GM12872 (cell line): ENCODE results near the gene TANC1.

Experiments
- TF ChIP-seq, protein P1 (sequence below): IDR thresholded peaks from 3 replicates; pipeline ENCODE4 v1.5.1; 2011; ENCODE audit warnings: low read depth, mild to moderate bottlenecking, low read length, moderate library complexity; ENCODE audit not compliant: insufficient read depth

TANC1 gene

GRCh38 chr2:158969162-158969714 lies 798 bp downstream of the TANC1 start:
- TF ChIP-seq, protein P1, sequence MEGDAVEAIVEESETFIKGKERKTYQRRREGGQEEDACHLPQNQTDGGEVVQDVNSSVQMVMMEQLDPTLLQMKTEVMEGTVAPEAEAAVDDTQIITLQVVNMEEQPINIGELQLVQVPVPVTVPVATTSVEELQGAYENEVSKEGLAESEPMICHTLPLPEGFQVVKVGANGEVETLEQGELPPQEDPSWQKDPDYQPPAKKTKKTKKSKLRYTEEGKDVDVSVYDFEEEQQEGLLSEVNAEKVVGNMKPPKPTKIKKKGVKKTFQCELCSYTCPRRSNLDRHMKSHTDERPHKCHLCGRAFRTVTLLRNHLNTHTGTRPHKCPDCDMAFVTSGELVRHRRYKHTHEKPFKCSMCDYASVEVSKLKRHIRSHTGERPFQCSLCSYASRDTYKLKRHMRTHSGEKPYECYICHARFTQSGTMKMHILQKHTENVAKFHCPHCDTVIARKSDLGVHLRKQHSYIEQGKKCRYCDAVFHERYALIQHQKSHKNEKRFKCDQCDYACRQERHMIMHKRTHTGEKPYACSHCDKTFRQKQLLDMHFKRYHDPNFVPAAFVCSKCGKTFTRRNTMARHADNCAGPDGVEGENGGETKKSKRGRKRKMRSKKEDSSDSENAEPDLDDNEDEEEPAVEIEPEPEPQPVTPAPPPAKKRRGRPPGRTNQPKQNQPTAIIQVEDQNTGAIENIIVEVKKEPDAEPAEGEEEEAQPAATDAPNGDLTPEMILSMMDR: no peak

- TF ChIP-seq, protein P1: no peak
These were observed 1.3 kb downstream of the TANC1 start for GRCh38 chr2:158969715-158970240.

- TF ChIP-seq, protein P1: no peak
These were observed 1.9 kb downstream of the TANC1 start for GRCh38 chr2:158970241-158970751.

- TF ChIP-seq, protein P1: no peak
These were observed 4.9 kb downstream of the TANC1 start for GRCh38 chr2:158973116-158973956.

- TF ChIP-seq, protein P1: no peak
These were observed 7.0 kb downstream of the TANC1 start for GRCh38 chr2:158975271-158975921.

DNA sequence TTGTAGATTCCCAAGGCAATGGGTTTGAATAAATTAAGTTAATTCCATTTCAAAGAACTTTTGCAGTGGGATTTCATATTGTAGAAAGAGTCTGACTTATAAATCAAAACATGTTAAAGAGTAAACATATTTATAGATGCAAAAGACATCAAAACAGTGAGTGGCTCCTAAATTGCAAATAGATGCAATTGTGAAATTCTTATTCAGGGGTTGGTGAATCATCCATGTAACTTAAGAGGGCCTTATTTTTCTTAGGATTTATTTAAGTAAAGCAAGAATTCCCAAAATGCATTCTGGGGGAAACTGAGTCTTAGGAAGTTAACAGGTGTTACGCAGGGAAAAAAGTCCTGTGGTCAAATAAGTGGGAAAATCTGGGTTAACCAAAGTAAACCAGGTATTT lies 11.3 kb downstream of the TANC1 start:
- TF ChIP-seq, protein P1: no peak

GRCh38 chr2:158984604-158985135 lies 16.2 kb downstream of the TANC1 start:
- TF ChIP-seq, protein P1: no peak
